Tibial nerve (tissue), 4 donors: ENCODE data around the gene ASPG.

ENCODE experiments used
- EP300 ChIP-seq, 2 donors: sonication (generic); formaldehyde crosslinking; IDR thresholded peaks; one replicate each; pipeline ENCODE4 v1.6.1; 2017; ENCODE audit warnings: antibody characterized with exemption in 2 of 2, mild to moderate bottlenecking in 1 of 2
- POLR2A ChIP-seq, 2 donors: fragments of 450-650 bp; IDR thresholded peaks; one replicate each; pipeline ENCODE4 v1.6.1; 2017; ENCODE audit warnings: antibody characterized with exemption in 2 of 2, mild to moderate bottlenecking in 2 of 2, moderate library complexity in 2 of 2
- TF ChIP-seq, protein P1 (sequence below), 5 experiments: fragments of 200-600 bp in 3 of 5; fragments of 450-650 bp in 2 of 5; sonication (generic) in 3 of 5; IDR thresholded peaks; one replicate each; pipeline ENCODE4 v1.5.1; 2016 to 2019; ENCODE audit warnings: antibody characterized with exemption in 5 of 5, mild to moderate bottlenecking in 3 of 5, moderate library complexity in 2 of 5

DNA sequence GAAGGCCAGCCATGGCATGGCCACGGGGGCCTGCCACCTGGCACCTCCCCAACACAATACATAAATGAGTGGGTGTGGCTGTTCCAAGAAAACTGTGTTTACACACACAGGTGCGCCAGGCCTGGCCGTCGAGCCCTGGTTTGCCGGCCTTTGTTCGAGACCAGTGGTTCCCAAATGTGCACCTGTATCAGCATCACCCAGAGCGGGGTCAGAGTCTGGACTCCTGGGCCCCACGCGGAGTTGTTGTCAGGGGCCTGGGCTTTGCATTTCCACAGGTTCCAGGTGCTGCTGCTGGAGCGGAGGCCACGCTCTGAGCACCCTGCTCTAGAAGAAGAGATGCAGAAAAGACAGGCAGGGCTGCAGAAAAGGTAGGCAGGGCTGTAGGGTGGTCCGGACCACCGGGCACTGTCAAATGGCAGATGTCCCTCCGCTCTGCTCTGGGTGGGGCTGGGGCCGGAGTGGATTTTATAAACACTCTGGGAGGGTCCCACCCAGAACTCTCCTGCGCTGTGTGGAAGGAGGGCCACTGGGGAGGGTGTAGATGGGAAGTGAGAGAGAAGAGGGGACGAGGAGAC is 4.2 kb upstream of the ASPG start:
- TF ChIP-seq EP300 (IDR thresholded peaks at IDR 0.05): no peak
- TF ChIP-seq, protein P1, sequence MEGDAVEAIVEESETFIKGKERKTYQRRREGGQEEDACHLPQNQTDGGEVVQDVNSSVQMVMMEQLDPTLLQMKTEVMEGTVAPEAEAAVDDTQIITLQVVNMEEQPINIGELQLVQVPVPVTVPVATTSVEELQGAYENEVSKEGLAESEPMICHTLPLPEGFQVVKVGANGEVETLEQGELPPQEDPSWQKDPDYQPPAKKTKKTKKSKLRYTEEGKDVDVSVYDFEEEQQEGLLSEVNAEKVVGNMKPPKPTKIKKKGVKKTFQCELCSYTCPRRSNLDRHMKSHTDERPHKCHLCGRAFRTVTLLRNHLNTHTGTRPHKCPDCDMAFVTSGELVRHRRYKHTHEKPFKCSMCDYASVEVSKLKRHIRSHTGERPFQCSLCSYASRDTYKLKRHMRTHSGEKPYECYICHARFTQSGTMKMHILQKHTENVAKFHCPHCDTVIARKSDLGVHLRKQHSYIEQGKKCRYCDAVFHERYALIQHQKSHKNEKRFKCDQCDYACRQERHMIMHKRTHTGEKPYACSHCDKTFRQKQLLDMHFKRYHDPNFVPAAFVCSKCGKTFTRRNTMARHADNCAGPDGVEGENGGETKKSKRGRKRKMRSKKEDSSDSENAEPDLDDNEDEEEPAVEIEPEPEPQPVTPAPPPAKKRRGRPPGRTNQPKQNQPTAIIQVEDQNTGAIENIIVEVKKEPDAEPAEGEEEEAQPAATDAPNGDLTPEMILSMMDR (IDR thresholded peaks at IDR 0.05): no peak
- TF ChIP-seq POLR2A (IDR thresholded peaks at IDR 0.05): no peak
